ENCODE results near the gene CABLES2. TPM values are rescaled to one million over a fixed set of nuclear protein-coding genes. Genes with fewer than 3 reads are reported as not detected.

Gene CABLES2
- total RNA-seq, 1 experiment from 2014 or later = 7.5 TPM

- TF ChIP-seq FOXK1 (CRISPR knock-in tag; IDR thresholded peaks at IDR 0.05) (no peak), NR1H2 (CRISPR knock-in tag; IDR thresholded peaks at IDR 0.05) (no peak), ZNF416 (CRISPR knock-in tag; IDR thresholded peaks at IDR 0.05) (no peak), NR2C2 (CRISPR knock-in tag; IDR thresholded peaks at IDR 0.05) (no peak)
- TF ChIP-seq, protein P1, sequence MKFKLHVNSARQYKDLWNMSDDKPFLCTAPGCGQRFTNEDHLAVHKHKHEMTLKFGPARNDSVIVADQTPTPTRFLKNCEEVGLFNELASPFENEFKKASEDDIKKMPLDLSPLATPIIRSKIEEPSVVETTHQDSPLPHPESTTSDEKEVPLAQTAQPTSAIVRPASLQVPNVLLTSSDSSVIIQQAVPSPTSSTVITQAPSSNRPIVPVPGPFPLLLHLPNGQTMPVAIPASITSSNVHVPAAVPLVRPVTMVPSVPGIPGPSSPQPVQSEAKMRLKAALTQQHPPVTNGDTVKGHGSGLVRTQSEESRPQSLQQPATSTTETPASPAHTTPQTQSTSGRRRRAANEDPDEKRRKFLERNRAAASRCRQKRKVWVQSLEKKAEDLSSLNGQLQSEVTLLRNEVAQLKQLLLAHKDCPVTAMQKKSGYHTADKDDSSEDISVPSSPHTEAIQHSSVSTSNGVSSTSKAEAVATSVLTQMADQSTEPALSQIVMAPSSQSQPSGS (CRISPR knock-in tag; IDR thresholded peaks at IDR 0.05; ENCODE audit: borderline replicate concordance, low read depth) = no peak
- DNase-seq (ENCODE audit: low spot score) = no peak
- ATAC-seq = no peak
- Mint-ChIP-seq H3K4me3 (no peak overlapping the region), H3K27me3 (ENCODE audit: low read depth) (no peaks in the 10 kb centered on the region), H3K9me3 (peaks cover 7% of the 10 kb centered on the region), H3K36me3 (peaks cover 10% of the 10 kb centered on the region), H3K4me1 (peaks cover 28% of the 10 kb centered on the region), H3K27ac (no peak overlapping the region; the same call in 1 of the 2 replicates)
- ChIA-PET POLR2A (interaction anchor here (1.3 to 2.0 kb wide), 2 partner anchors 9 to 15 kb away, joined by 3 to 7 read pairs; no protein-coding TSS in a partner anchor), CTCF (interaction anchor here (2.2 to 7.4 kb wide), 3 partner anchors 15 to 29 kb away, joined by 10 to 89 read pairs (median 11); partner anchors contain the start of gene LAMA5)
Observed at GRCh38 chr20:62381202-62381797, 25.8 kb downstream of the CABLES2 start.

DNA sequence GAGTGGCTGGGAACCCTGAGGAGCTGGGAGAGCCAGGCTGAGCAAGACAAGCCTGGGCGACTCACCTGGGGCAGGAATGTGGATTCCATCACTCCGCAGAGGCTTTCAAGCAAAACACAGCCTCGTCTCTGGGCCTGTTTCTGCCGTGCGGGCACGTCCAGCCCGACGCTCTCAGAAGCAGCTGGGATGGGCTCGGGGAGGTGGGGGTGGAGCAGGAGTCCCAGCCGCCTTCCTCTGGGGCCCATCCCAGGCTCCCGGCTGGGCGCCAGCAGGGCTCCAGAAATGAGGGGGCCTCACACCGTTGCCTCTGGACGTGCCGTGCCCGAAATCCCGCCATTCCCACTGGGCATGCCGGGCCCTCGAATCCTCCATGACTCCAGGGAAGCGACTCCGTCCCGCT is 28.9 kb downstream of the CABLES2 start:
- ATAC-seq = peak; percentile 7
- Mint-ChIP-seq H3K27me3 (ENCODE audit: low read depth) (no peaks in the 10 kb centered on the region), H3K4me1 (peaks cover 26% of the 10 kb centered on the region), H3K4me3 (no peak overlapping the region), H3K9me3 (peaks cover 7% of the 10 kb centered on the region), H3K36me3 (peaks cover 10% of the 10 kb centered on the region), H3K27ac (peak overlapping the region; percentile 57; the same call in 1 of the 2 replicates)
- DNase-seq (ENCODE audit: low spot score) = no peak
- CTCF ChIA-PET = interaction anchor here (1.2 to 7.4 kb wide), 3 partner anchors 12 to 76 kb away, joined by 4 to 89 read pairs (median 5); partner anchors contain the start of genes ADRM1 and LAMA5
- TF ChIP-seq ZNF138 (CRISPR knock-in tag; conservative IDR thresholded peaks at IDR 0.05) (no peak), SOX15 (CRISPR knock-in tag; IDR thresholded peaks at IDR 0.05) (no peak), TCF7 (CRISPR knock-in tag; IDR thresholded peaks at IDR 0.05; ENCODE audit: low read depth) (no peak), AR (CRISPR knock-in tag; IDR thresholded peaks at IDR 0.05) (no peak), NR1H2 (CRISPR knock-in tag; IDR thresholded peaks at IDR 0.05) (no peak), ZNF425 (CRISPR knock-in tag; conservative IDR thresholded peaks at IDR 0.05) (no peak), PREB (CRISPR knock-in tag; IDR thresholded peaks at IDR 0.05; ENCODE audit: borderline replicate concordance) (no peak), RELA (CRISPR knock-in tag; IDR thresholded peaks at IDR 0.05; ENCODE audit: borderline replicate concordance) (no peak), OVOL2 (CRISPR knock-in tag; IDR thresholded peaks at IDR 0.05; ENCODE audit: borderline replicate concordance) (no peak)
- TF ChIP-seq, protein P1 (CRISPR knock-in tag; IDR thresholded peaks at IDR 0.05; ENCODE audit: borderline replicate concordance, low read depth) = no peak
- POLR2A ChIA-PET = interaction anchor here (0.6 to 4.0 kb wide), 2 partner anchors 12 to 1064 kb away, joined by 5 to 29 read pairs; partner anchors contain the start of gene LAMA5
